GM12872 (cell line): ENCODE measurements around the gene ZNF831.

Experiments
- CTCF ChIP-seq: IDR thresholded peaks from 3 replicates; pipeline ENCODE4 v1.5.1; 2011; ENCODE audit warnings: low read depth, mild to moderate bottlenecking, low read length, moderate library complexity; ENCODE audit not compliant: insufficient read depth

The ZNF831 gene

GRCh38 chr20:59159493-59160376, 3.9 kb upstream of the ZNF831 start:
- TF ChIP-seq CTCF = no peak

GRCh38 chr20:59160389-59161115, 3.1 kb upstream of the ZNF831 start:
- no peak for TF ChIP-seq CTCF

- TF ChIP-seq CTCF = no peak
Measured at GRCh38 chr20:59161721-59162120, 1.9 kb upstream of the ZNF831 start.

GRCh38 chr20:59164686-59165391, 1.2 kb downstream of the ZNF831 start:
- TF ChIP-seq CTCF = no peak

GRCh38 chr20:59165396-59165795, 1.8 kb downstream of the ZNF831 start:
- TF ChIP-seq CTCF = no peak

GRCh38 chr20:59165891-59166709, 2.5 kb downstream of the ZNF831 start:
- no peak for TF ChIP-seq CTCF
